ENCODE data around the gene PLEKHG2. TPM values are rescaled to one million over a fixed set of nuclear protein-coding genes. Genes with fewer than 3 reads are reported as not detected.
A peak's percentile ranks its signal among the peaks of the same experiment; 100 is the strongest.

PLEKHG2 gene
- total RNA-seq, 4 donors from 2014 or later: 16.7 to 38.4 (median 22.2) TPM

GRCh38 chr19:39416152-39417120, 4.0 kb downstream of the PLEKHG2 start:
- peaks cover 21 to 47% (median 42%) of the 10 kb centered on the region in 4 donors for H3K4me1 ChIP-seq
- 74% methylated on average over 23 of the region's 27 CpGs for WGBS
- H3K4me3 ChIP-seq: no peak overlapping the region
- intact Hi-C loops (cut with DNase I): no loop called here
- no peak for TF ChIP-seq POLR2AphosphoS5 (IDR thresholded peaks at IDR 0.05)
- no peak for TF ChIP-seq EP300 (IDR thresholded peaks at IDR 0.05)
- TF ChIP-seq POLR2A (IDR thresholded peaks at IDR 0.05; ENCODE audit: low read depth): no peak
- TF ChIP-seq CTCF (IDR thresholded peaks at IDR 0.05): no peak
- no peaks in the 10 kb centered on the region for H3K27me3 ChIP-seq
- H3K9me3 ChIP-seq: no peaks in the 10 kb centered on the region
- peak overlapping the region in 3 of 4 donors; percentile 99 to 100 (median 99) for H3K27ac ChIP-seq (replicated peaks in 1 of 4)
- H3K36me3 ChIP-seq: peaks cover 21 to 60% (median 59%) of the 10 kb centered on the region in 4 donors
- no peak for DNase-seq (ENCODE audit: extremely low spot score)

- Histone ChIP-seq H3K27ac (replicated peaks in 1 of 4) (no peak overlapping the region), H3K4me1 (peaks cover 18 to 42% (median 39%) of the 10 kb centered on the region in 4 donors), H3K36me3 (peaks cover 21 to 72% (median 71%) of the 10 kb centered on the region in 4 donors), H3K27me3 (no peaks in the 10 kb centered on the region), H3K9me3 (no peaks in the 10 kb centered on the region), H3K4me3 (no peak overlapping the region)
- TF ChIP-seq CTCF (IDR thresholded peaks at IDR 0.05) (no peak), POLR2AphosphoS5 (IDR thresholded peaks at IDR 0.05) (no peak), EP300 (IDR thresholded peaks at IDR 0.05) (no peak), POLR2A (IDR thresholded peaks at IDR 0.05; ENCODE audit: low read depth) (no peak)
- intact Hi-C loops (cut with DNase I): no loop called here
- DNase-seq (ENCODE audit: extremely low spot score): no peak
- 90% methylated on average over 29 of the region's 30 CpGs for WGBS
Observed at GRCh38 chr19:39417463-39418181, 5.2 kb downstream of the PLEKHG2 start.

GRCh38 chr19:39419003-39419402, 6.5 kb downstream of the PLEKHG2 start:
- peaks cover 24 to 86% (median 84%) of the 10 kb centered on the region in 4 donors for H3K36me3 ChIP-seq

GRCh38 chr19:39420769-39421168, 8.3 kb downstream of the PLEKHG2 start:
- peaks cover 4 to 18% (median 14%) of the 10 kb centered on the region in 4 donors for H3K4me1 ChIP-seq
- no peaks in the 10 kb centered on the region for H3K9me3 ChIP-seq
- peak overlapping the region in 1 of 4 donors; percentile 33 for H3K27ac ChIP-seq (replicated peaks in 1 of 4)
- intact Hi-C loops (cut with DNase I): loop anchor here (10.0 kb wide), 1 partner anchor 76 kb away; the partner anchor contains the start of gene SAMD4B
- H3K36me3 ChIP-seq: peaks cover 24 to 94% (median 92%) of the 10 kb centered on the region in 4 donors
- TF ChIP-seq CTCF (IDR thresholded peaks at IDR 0.05) (no peak), POLR2AphosphoS5 (IDR thresholded peaks at IDR 0.05) (no peak), POLR2A (IDR thresholded peaks at IDR 0.05; ENCODE audit: low read depth) (no peak), EP300 (IDR thresholded peaks at IDR 0.05) (no peak)
- DNase-seq (ENCODE audit: extremely low spot score): no peak
- H3K27me3 ChIP-seq: no peaks in the 10 kb centered on the region
- WGBS: 92% methylated on average over 11 of the region's 15 CpGs
- H3K4me3 ChIP-seq: no peak overlapping the region

More at GRCh38 chr19:39419003-39419402, 6.5 kb downstream of the PLEKHG2 start:
- no peak overlapping the region for H3K27ac ChIP-seq (replicated peaks in 1 of 4)
- H3K4me3 ChIP-seq: no peak overlapping the region
- DNase-seq (ENCODE audit: extremely low spot score): no peak
- no peaks in the 10 kb centered on the region for H3K9me3 ChIP-seq
- TF ChIP-seq CTCF (IDR thresholded peaks at IDR 0.05): no peak
- TF ChIP-seq POLR2AphosphoS5 (IDR thresholded peaks at IDR 0.05): no peak
- no peak for TF ChIP-seq POLR2A (IDR thresholded peaks at IDR 0.05; ENCODE audit: low read depth)
- TF ChIP-seq EP300 (IDR thresholded peaks at IDR 0.05): no peak
- 90% methylated on average over 5 of the region's 9 CpGs for WGBS
- H3K4me1 ChIP-seq: peaks cover 18 to 36% (median 32%) of the 10 kb centered on the region in 4 donors
- intact Hi-C loops (cut with DNase I): no loop called here
- no peaks in the 10 kb centered on the region for H3K27me3 ChIP-seq

Measured in esophagus muscularis mucosa (tissue), 4 donors.